D721Med (cell line): ENCODE measurements around the gene FEM1C.

Experiments
- DNase-seq: peaks from one replicate; pipeline ENCODE4 v3.0.0; 2011; ENCODE audit warnings: low spot score; ENCODE audit not compliant: insufficient read length
- FAIRE-seq: peaks from 2 replicates; lab custom pipeline; 2011; peaks lifted over from hg19 to GRCh38; lab: Jason Lieb, UNC
- CTCF ChIP-seq: IDR thresholded peaks from 2 replicates; pipeline ENCODE4 v1.5.1; 2012; ENCODE audit warnings: mild to moderate bottlenecking, control low read depth; ENCODE audit not compliant: insufficient read depth; ENCODE audit errors: missing control alignments

Gene FEM1C

DNA sequence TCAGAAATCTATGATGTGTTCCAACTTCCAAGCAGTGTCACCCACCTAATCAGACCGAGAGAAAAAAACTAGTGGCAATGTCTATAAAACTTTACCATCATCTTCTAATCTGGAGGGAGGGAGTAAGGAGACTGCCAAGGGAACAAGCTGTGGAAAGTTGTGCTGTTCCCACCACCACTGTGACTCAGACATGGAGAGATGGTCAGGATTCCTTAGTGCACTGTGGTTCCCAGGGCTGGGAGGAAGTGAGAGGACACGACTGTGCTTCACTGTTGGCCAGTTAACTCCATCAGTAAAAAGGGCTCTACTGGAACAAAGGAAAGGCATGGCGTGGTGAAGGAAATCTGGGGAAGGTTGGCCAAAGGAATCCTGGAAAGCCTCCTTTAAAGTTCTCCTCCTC is 38.9 kb upstream of the FEM1C start:
- TF ChIP-seq CTCF = no peak
- FAIRE-seq = no peak
- DNase-seq = no peak

DNA sequence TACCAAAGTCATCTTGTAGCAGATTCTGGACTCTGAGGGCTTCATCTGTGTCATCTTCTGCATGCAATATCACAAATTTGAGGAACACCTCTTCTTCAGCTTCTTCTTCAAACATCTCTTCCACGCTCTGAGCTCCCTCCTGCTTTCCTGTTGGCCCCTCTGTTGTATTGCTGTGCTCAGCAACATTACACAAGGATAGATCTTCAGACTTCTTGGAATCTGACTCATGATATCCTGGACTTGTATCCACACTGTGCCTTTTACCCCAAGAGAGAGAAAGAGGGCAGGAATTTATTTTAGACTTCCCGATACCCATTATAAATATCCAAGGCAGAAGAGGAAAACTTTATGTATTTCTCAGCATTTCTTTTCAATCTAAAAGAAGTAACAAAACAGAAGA is 36.4 kb upstream of the FEM1C start:
- no peak for DNase-seq
- TF ChIP-seq CTCF = no peak
- no peak for FAIRE-seq

DNA sequence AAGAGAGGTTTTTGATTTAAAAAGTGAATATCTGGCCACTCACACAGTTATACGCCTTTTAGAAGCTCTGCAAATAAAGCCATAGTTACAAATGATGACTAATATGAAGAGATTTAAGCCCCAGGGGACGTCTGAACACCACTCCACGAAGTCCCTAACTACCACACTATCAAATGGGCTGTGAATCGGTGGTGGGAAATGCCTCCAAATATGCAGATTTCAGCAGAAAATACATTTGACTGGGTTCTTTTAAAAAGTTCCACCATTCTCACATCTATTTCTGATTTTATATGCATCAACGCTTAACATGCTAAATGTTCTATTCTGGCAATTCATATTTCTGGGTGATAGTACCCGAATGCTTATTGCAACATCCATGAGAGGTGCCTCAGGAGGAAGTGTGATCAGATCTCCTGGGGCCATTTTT is 35.2 kb upstream of the FEM1C start:
- DNase-seq (no peak), FAIRE-seq (no peak)
- no peak for TF ChIP-seq CTCF

DNA sequence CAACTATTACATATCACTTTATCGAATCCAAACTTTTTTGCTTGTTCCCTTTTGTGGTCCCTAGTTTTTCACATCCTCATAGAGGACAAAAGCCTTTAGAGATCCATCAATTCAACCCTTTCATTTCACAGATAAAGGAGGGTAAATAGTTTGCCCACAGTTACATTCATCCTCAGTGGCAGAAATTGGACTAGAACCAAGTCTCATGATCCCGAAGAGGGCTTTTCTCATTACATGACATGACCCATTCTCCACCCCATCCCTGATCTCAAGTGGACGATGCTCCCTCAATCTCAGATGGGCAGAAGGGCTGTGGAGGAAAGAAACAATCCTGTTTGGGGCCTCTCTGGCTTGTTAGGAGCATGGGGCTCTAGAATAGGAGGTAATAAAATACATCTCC is 34.6 kb upstream of the FEM1C start:
- DNase-seq = no peak

DNA sequence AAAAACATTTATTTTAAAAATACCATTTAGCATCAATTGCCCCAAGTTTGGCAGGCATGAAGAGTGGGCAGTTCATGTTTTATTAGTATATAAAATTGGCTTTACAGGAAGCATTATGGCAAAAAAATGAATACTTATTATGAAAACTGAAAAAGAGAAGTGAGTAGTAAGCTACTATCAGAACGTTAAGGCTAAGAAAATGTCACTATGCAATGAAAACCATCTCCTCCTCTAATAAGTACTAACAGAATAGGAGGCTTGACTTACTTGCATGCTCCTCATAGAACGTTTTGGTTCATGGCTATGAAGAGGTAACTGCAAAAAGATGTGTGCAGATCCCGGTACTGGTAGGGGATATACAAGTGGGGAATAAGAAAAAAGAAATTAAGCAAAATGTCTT is 34.1 kb upstream of the FEM1C start:
- no peak for FAIRE-seq
- DNase-seq = no peak
- TF ChIP-seq CTCF = no peak

More for the DNA sequence above, 34.6 kb upstream of the FEM1C start:
- TF ChIP-seq CTCF = no peak
- no peak for FAIRE-seq

DNA sequence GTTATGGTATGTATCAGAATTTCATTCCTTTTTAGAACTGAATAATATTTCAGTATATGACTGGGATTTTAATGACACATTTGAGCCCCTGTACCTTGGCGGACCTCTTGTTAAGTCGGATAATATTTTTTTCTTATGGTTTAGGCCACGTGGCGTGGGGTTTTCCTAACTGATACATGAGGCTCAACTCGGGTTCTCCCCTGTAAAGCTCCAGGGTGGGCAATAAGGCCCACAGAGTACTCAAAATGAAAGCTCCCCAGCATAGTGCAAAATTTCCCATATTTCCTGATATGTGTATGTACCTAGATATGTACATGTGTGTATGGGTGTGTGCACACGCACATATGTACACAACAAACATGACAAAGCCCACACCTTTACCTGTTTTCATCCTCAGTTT is 33.2 kb upstream of the FEM1C start:
- DNase-seq (no peak), FAIRE-seq (no peak)
- TF ChIP-seq CTCF = no peak

DNA sequence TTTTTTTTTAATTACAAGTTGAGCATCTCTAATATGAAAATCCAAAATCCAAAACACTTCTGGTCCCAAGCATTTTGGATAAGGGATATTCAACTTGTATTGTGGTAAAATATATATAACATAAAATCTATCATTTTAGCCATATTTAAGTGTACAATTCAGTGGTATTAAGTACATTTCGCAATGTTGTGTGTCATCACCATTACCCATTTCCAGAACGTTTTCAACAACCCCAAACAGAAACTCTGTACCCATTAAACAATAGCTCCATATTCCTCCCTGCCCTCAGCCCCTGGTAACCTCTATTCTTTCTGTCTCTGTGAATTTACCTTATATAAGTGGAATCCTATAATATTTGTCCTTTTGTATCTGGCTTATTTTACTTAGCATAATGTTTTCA is 32.8 kb upstream of the FEM1C start:
- no peak for TF ChIP-seq CTCF
- FAIRE-seq (no peak), DNase-seq (no peak)
